ENCODE measurements around the gene DNAJB6.

GRCh38 chr7:157384301-157384700 lies 47.5 kb downstream of the DNAJB6 start:
- no peak for TF ChIP-seq EZH2phosphoT487 (IDR thresholded peaks at IDR 0.05; ENCODE audit: low read depth)
- no peak for TF ChIP-seq CTCF (IDR thresholded peaks at IDR 0.05; ENCODE audit: low read depth, low read length)
